Ammon's horn (tissue), 1 donor: ENCODE data around the gene SYT14.
"Not testable (repeated sequence)": the region's sequence is repeated elsewhere in the genome, so short reads cannot be mapped to it uniquely, and the experiment has no call there.

Experiments used
- DNase-seq: peaks from one replicate; pipeline ENCODE4 v3.0.0-alpha.2; 2016; ENCODE audit warnings: low spot score

Gene SYT14

DNA sequence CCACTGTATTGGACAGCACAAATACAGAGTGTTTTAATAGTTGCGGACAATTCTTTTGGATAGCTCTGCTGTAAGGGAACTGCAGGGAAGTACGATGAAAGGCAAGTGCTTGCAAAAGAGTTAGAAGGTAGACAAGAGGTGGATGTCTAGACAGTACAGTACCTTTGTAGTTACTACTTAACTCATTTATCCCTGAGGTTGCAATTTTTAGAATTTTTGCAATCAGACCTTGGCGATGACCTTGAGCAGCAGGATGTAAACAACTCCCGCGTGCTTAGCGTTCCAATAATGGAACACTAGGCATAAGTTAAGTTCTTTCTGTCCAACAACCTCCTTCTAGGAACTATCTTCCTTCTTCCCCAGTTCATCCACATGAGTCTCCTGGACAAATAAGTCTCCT is 1.9 kb upstream of the SYT14 start:
- no peak for DNase-seq

DNA sequence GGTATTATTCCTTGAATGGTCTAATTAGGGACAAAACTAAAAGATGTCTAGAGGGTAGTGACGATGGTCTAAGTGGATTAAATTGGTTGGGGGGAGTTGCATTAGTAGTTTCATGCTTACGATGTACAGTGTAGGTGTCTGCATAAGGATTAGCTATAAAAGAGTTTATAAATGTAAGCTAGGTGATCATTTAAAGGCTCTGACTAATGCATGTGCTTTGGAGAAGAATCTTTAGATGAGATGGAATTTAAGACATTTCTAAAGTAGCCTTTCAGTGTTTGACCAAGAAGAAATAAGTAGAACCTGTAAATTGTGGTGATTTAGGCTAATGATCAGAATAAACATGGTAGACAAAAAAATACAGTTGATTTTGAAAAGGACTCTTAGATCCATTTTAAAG is 7.4 kb downstream of the SYT14 start:
- no peak for DNase-seq

- DNase-seq, result no peak
Measured at GRCh38 chr1:209948155-209948554, 10.1 kb downstream of the SYT14 start.

- no peak for DNase-seq
Measured at GRCh38 chr1:209956116-209956515, 18.1 kb downstream of the SYT14 start.

DNA sequence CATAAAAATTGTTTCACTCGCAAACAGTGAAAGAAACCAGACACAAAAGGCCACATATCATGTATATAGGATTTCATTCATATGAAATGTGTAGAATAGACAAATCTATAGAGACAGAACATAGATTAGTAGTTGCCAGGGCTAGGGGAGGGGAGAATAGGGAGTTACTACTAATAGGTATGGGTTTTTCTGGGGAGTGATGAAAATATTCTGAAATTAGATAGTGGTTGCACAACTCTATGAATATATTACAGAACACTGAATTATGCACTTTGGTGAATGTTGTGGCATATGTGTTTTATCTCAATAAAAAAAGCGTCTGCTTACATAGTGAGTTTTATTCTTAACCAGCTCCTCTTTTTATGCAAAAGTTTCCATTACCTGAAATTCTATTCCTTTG is 21.6 kb downstream of the SYT14 start:
- no peak for DNase-seq

DNA sequence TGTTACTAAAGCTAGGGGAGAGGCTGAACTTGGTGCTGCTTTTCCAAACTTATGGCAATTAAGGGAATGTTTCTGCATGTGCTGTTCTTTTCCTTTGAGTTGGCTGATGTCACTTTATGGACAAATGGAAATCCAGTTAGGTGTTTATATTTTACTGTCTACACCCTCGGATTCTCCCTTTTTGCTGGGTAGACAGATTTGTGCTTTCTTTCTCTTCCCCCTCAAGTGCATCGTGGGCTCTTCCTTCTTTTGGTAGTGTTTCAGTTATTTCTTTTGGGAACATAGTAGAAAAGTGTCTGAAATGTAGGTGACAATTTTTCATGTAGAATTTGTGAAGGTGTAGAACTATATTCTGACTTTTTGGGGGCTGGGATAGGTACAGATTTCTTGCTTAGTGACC is 22.9 kb downstream of the SYT14 start:
- DNase-seq, result no peak

GRCh38 chr1:209962388-209962787 is 24.4 kb downstream of the SYT14 start:
- DNase-seq, result no peak

GRCh38 chr1:209962856-209963255 is 24.8 kb downstream of the SYT14 start:
- DNase-seq, result no peak

- DNase-seq, result no peak
Measured at GRCh38 chr1:209965996-209966395, 28.0 kb downstream of the SYT14 start.

DNA sequence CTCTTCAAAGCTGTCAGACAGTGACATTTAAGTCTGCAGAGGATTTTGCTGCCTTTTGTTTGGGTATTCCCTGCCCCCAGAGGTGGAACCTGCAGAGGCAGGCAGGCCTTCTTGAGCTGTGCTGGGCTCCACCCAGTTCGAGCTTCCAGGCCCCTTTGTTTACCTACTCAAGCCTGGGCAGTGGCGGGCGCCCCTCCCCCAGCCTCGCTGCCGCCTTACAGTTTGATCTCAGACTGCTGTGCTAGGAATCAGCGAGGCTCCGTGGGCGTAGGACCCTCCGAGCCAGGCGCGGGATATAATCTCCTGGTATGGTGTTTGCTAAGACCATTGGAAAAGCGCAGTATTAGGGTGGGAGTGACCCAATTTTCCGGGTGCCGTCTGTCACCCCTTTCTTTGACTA is 40.7 kb downstream of the SYT14 start:
- not testable (repeated sequence) for DNase-seq

GRCh38 chr1:209983953-209984352 is 45.9 kb downstream of the SYT14 start:
- DNase-seq, result no peak

- no peak for DNase-seq
Measured at GRCh38 chr1:209985002-209985401, 47.0 kb downstream of the SYT14 start.

GRCh38 chr1:209988706-209989105 is 50.7 kb downstream of the SYT14 start:
- DNase-seq, result no peak

GRCh38 chr1:209989525-209989924 is 51.5 kb downstream of the SYT14 start:
- DNase-seq, result no peak

DNA sequence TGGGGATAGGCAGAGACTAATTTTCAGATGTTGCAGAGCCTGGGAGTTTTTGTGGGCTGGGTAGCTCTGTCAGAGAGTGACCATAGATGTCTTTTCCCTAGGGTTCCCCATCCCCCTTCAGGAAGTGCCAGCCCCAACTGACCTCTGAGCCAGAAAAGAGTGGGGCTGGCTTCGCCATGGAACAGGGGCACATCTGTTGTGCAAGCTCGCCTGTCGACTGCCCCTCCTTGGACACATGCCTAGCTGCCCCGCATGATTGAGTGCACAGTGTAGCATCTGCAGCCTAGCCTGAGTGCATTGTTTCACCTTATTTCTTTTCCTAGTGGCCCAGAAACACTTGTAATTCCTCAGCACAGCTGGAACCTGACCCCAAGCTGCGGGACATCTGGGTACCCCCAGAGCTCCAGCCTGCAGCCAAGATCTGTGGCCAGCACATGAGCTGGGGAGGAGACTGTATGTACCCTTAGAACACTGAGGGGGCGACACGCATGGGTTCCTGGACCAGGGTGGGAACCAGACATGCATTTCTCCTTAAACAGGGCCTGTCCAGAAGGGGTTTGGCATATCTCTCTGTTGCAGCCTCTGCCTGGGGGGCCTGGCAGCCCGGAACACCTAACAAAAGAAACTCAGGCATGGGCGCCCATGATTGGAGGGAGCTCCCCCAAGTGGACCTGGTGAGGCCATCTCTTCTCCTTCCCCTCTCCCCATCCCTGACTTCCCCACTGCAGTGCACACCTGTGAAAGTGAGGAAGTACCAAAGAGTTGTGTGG is 55.2 kb downstream of the SYT14 start:
- peak; percentile 33 for DNase-seq

DNA sequence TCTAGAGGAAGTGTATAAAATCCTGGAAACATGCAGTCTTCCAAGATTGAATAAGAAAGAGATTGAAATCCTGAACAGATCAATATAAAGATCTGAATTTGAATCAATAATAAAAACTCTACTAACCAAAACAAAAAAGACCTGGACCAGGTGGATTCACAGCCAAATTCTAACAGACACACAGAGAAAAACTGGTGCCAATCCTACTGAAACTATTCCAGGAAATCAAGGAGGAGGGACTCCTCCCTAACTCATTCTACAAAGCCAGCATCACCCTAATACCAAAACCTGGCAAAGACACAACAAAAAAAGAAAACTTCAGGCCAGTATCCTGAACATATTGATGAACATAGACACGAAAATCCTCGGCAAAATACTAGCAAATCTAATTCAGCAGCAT is 58.3 kb downstream of the SYT14 start:
- DNase-seq, result no peak

DNA sequence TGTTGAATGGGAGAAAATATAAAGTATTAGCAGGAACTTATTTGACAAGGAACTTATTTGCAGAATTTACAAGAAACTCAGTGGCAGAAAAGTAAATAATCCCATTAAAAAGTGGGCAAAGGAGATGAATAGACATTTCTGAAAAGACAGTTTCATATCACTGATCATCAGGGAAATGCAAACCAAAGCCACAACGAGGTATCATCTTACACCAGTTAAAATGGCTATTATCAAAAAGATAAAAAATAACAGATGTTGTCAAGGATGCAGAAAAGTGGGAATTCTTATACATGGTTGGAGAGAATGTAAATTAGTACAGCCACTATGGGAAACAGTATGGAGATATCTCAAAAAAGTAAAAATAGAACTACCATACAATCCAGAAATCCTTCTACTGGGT is 61.0 kb downstream of the SYT14 start:
- no peak for DNase-seq

GRCh38 chr1:210001751-210002150 is 63.7 kb downstream of the SYT14 start:
- DNase-seq, result no peak

DNA sequence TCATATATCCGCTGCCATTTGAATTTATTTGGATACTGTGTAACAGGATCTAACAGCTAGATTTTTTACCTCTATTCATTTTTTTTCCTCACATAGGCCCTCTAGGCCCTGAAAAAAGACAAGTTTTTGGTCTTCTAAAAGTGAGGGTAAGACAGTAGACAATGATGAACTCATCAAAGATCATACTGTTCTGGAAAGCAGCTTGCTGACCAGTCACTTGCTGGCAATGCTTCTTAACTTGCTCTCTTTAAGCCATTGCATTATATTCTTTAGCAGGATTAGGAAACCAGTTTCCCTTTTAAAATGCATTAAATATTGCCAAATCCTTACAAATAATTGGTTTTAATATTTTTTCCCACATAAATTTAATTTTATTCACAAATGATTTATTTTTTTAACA is 65.5 kb downstream of the SYT14 start:
- no peak for DNase-seq

- DNase-seq, result no peak
Measured at GRCh38 chr1:210010161-210010560, 72.1 kb downstream of the SYT14 start.

- DNase-seq, result no peak
Measured at GRCh38 chr1:210021145-210021860, 83.3 kb downstream of the SYT14 start.

- DNase-seq, result no peak
Measured at GRCh38 chr1:210022044-210022443, 84.0 kb downstream of the SYT14 start.

GRCh38 chr1:210024282-210024681 is 86.3 kb downstream of the SYT14 start:
- DNase-seq, result no peak

DNA sequence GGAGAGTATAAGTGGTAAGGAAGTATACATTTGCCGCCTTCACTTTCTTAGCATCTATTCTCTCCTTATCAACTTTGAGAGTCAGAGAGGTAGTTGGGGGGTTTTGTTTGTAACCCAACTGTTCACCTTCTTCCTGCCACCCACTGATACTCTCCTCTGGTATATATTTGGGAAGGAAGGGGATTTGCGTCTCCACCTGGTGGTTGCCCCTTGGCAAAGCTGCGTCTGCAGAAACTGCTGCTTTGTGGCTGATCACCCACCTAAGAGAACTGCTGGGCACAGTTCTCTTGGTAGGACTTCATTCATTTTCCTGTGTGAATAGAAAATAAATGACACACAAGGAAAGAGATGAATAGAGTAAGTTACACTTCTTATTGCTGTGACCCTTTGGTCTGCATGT is 87.0 kb downstream of the SYT14 start:
- DNase-seq, result no peak
